Renal cortex interstitium (tissue), 15 donors: Measurements from ENCODE around the gene ROCK2. TPM values are rescaled to one million over a fixed set of nuclear protein-coding genes. Genes with fewer than 3 reads are reported as not detected.

Experiments
- DNase-seq, 11 donors: peaks; one replicate each; pipeline ENCODE4 v3.0.0-alpha.2; 2013; ENCODE audit warnings: low read depth in 9 of 11, low spot score in 4 of 11; ENCODE audit errors: extremely low read depth in 1 of 11
- long read RNA-seq, 16 experiments: transcript quantifications; one replicate each; lab custom pipeline, GENCODE V29; 2026
- polyA plus RNA-seq, 3 donors: library from polyadenylated mRNA; unstranded; fragments of 120-200 nt; gene quantifications; one replicate each; pipeline ENCODE4 v1.2.1, GENCODE V29; 2013; ENCODE audit not compliant: insufficient read length in 3 of 3

ROCK2 gene
- 10 to 100 TPM; 36.4 to 48.4 (median 39.3) TPM for polyA plus RNA-seq
- long read RNA-seq, donor 1: 0 reads
- long read RNA-seq, donor 2: 0 reads
- long read RNA-seq, donor 3: 0 reads
- long read RNA-seq, donor 4: 0 reads
- long read RNA-seq, donor 5: 0 reads
- long read RNA-seq, donor 6: 0 reads
- long read RNA-seq, donor 7: 0 reads
- long read RNA-seq, donor 8: 0 reads
- long read RNA-seq, donor 9: 0 reads
- long read RNA-seq, donor 10: 0 reads
- long read RNA-seq, donor 11: 0 reads
- long read RNA-seq, donor 12: 0 reads
- long read RNA-seq, donor 13: 0 reads
- long read RNA-seq, donor 14: 0 reads
- long read RNA-seq, donor 15: 0 reads
- long read RNA-seq, donor 16, partial matches to known transcripts: 5 of 5 reads
- long read RNA-seq, donor 16, other reads (novel, unspliced or antisense): 0 of 5 reads

GRCh38 chr2:11344342-11344955 lies at the start of gene ROCK2:
ROCK2 (minus strand) TSS chr2:11344636; CDS start chr2:11344136, 500 bp downstream.
- DNase-seq: peak in 10 of 11 donors; percentile 71 to 92 (median 82)

DNA sequence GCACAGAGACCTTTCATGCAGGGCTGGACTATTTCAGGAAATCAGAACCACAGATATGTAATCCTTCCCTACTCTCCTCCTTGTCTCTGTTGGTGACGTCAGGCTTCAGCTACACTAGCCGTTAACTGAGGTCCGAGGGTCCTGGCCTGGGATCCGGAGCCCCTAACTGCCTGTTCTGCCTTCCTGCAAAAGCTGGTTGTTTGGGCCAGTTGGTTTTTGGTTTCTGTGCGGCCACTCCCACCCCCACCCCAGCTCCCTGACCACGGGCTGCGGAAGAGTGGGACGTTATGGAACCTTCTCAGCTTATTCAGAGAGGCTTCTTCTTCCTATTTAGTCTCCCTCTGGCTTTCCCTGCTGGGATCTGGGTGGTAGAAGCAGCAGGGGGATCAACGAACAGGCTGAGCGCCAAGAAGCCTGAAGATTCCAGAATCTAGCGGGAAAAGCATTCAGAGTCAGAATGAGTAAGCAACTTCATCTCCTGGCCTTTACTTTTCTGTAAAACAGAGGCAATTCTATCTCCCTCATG lies 49.3 kb upstream of the ROCK2 start:
- DNase-seq: no peak

DNA sequence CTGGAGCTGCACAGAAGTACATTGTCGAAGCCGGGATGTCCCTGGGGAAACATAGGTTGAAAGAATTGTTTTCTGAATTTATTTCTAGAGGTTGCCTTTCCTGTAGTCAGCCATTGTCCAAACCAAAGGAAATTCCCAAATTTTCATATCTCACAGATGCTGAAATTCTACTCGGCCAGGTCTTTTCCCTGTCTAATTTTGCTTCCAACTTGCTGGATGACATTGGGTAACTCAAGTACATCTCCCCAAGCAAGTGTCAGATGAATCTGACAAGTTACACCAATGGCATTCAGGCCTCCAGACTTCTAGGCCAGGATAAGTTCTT lies 47.5 kb upstream of the ROCK2 start:
- DNase-seq: no peak

DNA sequence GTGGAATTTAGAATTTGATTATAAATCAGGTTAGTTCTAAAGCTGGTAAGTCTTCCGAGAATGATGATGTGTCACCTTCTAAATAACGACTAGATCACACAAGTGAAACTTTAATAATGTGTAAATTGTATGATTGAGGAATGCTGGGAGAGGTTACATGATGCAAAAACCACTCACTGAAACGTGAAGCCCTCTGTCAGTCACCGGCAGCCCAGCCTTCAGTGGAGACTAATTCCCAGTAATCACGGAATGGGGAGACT lies 45.9 kb upstream of the ROCK2 start:
- no peak for DNase-seq

DNA sequence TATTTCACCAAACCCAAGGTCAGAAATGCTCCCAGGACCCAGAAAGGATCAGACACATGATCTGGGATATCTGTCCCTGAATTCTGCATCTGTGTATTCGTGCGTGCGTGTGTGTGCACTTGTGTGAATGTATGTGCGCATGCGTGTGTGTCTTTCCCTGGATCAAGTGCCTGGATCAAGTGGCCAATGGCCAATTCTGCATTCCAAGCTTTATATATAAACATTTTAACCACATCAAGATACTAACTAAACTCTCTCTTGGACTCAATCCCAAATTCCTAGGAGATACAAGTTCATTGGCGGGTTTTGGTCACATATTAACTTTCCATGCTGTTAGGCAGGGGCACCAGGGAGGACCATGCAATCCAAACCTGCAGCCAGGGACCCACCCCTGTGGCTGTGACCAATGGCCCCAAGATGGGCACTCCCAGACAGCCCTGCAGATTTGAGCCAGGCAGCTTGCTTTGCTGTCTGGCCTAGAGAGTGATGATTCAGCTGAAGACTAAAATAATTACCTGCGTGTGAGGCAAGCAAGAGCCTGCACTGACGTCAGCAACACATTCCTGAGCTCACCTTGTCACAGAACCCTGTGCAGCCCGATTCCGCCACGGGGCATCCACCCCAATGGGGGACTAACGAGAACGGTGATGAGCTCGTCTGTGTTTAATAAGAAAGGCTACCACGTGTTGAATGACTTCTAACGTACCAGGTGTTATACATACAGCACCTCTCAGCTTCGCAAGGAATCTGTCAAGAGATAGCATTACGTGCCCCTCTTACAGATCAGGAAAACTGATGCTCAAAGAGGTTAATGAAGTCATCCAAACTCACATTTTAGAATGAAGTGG lies 45.3 kb upstream of the ROCK2 start:
- peak in 7 of 11 donors; percentile 50 to 81 (median 70) for DNase-seq

- no peak for DNase-seq
Measured at GRCh38 chr2:11389052-11389420, 44.6 kb upstream of the ROCK2 start.

DNA sequence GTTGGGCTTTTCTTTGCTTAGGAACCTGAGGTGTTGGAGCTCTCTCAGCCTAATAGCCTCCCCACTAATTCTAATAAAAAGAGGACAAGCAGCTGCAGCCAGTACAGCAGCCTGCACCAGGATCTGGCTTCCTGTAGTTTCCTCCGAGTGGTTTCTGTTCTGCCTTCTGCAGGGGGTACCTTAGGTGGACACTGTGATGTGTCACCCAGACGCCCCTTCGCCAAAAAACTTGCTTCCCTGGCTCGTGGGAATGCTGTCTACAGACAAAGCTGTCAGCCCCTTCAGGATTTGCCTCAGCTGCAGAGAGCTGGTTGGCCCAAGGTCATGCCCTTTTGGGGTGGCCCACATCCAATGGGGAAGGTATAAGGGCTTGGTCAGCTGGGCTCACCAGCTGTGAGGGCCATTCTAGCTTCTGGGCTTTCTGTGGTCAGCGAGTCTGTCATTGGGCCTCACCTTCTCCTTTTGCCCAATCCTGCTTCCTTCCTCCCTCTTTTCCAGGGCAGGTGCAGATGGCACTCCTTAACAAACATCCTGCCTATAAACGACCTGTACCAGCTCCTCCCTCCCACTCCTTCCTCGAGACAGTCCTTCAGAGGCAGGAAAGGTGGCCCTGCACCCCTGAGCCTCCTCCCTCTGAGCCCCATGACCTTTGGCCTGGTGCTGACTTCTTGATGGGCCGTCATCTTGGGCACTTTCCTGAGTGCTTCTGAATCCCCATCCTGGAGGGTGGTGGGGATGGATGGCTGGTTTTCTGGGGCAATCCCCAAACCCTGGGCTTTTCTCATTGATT lies 44.0 kb upstream of the ROCK2 start:
- DNase-seq: no peak

DNA sequence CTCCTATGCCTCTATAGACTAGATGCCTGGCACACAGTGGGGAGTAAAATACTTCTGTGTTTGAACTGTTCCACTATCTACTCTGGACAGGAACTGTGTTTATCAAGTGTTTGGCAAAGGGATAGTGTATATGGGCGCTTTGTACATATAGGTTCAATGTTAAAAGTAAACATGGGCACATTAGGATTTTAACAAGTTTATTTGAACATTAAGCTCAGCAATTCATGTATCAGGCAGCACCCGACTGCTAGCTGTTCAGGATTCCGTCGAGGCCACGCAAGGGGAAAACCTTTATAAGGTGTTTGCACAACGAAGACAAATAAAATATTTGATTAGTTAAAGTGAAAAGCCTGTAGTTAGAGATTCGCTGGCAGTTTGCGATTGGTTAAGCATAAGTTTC lies 43.4 kb upstream of the ROCK2 start:
- DNase-seq: no peak

DNA sequence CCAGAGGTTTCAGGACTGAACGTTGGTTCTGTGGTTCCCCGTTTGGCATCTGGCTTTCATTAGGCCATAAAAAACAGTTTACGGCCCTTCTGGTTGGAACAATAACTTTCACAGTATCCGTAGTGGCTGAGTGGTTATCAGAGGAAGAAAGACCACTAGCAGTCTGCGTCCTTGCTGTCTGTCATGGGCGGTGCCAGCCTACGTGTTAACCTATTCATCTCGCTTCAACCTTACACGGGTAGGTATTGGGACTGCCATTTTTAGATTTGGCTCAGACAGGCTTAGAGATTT lies 42.6 kb upstream of the ROCK2 start:
- DNase-seq: no peak

DNA sequence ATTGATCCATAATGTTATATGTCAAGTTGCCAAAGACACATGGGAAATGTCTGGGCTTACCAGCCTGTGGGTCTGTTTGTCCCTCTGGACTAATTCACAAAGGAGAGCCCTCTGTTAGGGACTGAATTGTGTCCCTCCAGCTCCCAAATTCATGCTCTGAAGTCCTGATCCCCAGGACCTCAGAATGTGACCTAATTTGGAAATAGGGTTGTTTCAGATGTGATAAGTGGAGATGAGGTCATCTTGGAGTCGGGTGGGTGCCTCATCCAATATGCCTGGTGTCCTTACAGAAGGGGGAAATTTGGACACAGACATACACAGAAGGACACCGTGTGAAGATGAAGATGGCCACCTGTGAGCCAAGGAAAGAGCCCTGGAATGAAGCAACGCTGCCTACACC lies 41.4 kb upstream of the ROCK2 start:
- no peak for DNase-seq

DNA sequence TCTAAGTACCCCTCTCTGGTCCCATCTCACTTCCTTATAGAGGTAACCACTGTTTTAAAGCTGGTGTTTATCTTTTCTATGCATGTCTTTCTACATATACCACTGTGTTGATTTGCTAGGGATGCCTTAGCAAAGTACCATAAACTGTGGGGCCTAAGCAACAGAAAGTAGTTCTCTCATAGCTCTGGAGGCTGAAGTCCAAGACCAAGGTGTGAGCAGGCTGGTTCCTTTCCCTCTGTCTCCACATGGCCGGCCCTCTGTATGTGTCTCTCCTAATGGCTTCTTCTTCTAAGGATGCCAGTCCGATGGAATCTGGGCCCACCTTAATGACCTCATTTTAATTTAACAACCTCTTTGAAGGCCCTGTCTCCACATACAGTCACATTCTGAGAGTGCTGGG lies 40.8 kb upstream of the ROCK2 start:
- DNase-seq: no peak

DNA sequence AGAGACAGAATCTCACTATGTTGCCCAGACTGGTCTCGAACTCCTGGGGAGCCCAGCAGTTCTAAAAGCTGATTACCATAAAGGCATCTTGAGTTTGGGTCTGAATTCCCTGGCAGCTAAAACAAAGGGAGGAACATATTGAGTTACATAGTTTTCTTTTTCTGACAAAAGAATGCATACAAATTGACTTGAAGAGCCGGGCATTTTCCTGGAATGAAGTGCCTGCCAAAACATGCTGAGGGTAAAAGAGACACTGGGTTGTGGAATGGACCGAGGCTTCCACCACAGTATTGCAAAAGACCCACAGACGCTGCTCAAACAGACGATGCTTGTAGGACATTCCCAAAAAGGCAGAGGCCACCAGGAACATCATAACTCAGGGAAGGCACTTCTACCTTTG lies 35.1 kb upstream of the ROCK2 start:
- DNase-seq: no peak

DNA sequence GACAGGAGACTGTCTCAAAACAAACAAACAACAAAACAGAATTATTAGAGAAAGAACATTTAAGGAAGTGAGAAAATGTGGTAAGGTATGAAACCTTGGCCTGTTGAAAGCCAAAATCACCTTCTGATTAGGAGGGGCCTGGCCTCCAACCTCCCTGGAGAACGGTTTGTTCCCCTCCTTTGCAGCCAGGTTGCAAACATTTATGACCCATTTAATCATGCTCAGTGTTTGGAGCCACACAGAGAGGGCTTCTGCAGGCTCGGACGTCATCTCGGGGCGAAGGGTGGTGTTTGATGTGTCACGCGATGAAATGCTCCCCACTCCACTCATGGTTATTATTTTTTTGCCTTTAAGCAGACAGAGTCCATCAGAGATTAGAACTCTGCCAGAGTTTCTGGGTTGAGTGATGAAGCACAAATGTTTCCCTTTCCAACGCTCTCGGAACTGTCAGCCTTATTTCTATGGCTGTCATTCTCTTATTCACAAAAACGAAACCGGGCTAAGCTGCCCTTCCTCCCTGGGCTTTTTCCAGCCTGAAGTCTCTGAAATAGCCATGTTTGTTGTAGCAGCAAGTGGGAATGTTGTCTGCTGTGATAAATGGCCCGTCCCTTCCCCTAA lies 33.6 kb upstream of the ROCK2 start:
- peak in 1 of 11 donors; percentile 23 for DNase-seq

DNA sequence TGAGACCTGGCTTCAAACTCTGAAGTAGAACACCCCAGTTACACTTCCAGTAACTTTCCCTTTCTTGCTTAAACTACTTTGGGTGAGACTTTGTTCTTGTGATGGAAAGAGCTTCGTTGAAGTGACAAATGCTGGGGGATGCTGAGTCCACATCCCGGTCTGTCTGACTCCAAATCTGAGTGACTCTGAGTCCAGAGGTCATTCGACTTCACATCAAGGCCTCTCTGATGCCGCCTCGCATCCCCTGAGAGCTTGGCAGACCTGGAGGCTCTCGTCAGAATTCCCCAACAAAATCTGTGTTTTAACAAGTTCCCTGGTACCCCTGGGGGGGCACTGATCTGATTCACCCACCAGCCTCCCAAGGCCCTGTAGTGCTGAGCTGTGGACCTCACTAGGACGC lies 31.6 kb upstream of the ROCK2 start:
- no peak for DNase-seq

- no peak for DNase-seq
Measured at GRCh38 chr2:11375689-11376027, 31.2 kb upstream of the ROCK2 start.

- no peak for DNase-seq
Measured at GRCh38 chr2:11375025-11375688, 30.7 kb upstream of the ROCK2 start.

GRCh38 chr2:11373096-11373495 lies 28.7 kb upstream of the ROCK2 start:
- DNase-seq: no peak

- no peak for DNase-seq
Measured at GRCh38 chr2:11371092-11371937, 26.9 kb upstream of the ROCK2 start.
